ENCODE data around the gene RUFY3.

DNA sequence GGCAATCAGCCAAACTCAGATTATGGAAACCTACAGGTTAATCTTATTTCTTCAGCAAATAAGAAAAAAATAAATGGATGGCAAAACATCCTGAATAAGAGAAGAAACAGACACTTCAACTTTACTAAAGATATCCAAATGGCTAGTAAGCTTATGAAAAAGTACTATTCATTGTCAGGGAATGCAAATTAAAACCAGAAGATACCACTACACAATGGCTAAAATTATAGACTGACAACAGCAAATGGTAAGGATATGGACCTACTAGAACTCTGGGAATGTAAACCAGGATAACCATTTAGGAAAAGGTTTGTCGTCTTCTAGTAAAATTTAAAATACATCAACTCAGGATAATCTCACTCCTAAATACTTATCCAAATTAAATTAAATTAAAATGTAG lies 93.6 kb downstream of the RUFY3 start:
- no peak for TF ChIP-seq POLR2A (IDR thresholded peaks at IDR 0.05)
- TF ChIP-seq, protein P1, sequence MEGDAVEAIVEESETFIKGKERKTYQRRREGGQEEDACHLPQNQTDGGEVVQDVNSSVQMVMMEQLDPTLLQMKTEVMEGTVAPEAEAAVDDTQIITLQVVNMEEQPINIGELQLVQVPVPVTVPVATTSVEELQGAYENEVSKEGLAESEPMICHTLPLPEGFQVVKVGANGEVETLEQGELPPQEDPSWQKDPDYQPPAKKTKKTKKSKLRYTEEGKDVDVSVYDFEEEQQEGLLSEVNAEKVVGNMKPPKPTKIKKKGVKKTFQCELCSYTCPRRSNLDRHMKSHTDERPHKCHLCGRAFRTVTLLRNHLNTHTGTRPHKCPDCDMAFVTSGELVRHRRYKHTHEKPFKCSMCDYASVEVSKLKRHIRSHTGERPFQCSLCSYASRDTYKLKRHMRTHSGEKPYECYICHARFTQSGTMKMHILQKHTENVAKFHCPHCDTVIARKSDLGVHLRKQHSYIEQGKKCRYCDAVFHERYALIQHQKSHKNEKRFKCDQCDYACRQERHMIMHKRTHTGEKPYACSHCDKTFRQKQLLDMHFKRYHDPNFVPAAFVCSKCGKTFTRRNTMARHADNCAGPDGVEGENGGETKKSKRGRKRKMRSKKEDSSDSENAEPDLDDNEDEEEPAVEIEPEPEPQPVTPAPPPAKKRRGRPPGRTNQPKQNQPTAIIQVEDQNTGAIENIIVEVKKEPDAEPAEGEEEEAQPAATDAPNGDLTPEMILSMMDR (IDR thresholded peaks at IDR 0.05) = no peak

All from testis (tissue), 2 donors.